Posterior vena cava (tissue), 2 donors: Measurements from ENCODE around the gene RBM8A. TPM values are rescaled to one million over a fixed set of nuclear protein-coding genes. Genes with fewer than 3 reads are reported as not detected.

Experiments used
- DNase-seq: peaks from one replicate; pipeline ENCODE4 v3.0.0-alpha.2; 2020; ENCODE audit warnings: low spot score
- intact Hi-C, 2 donors: fragments of 100-400 bp; cut with DNase I; formaldehyde crosslinking; loops; one replicate each; pipeline versions ENCODE4 v1.14.1 to v1.14.2; 2022 to 2023
- long read RNA-seq, 2 donors: library from polyadenylated mRNA; unstranded; transcript quantifications; one replicate each; pipeline ENCODE4 v2.0.0, GENCODE V29; 2020 to 2021
- total RNA-seq, 2 donors: library from RNA; stranded (reverse); fragmentation: NEBNext Ultra II Directional; extraction: Animal tissue kit (Norgen Biotek cat#: 25700); gene quantifications; one replicate each; pipeline ENCODE4 v1.2.1, GENCODE V29; 2021
- donor health status: DM: yes; HTN: yes; CAD: no.
- donor health status: DM: yes; HTN: yes; CAD: no.

RBM8A gene
- 10 to 100 TPM; 81.0 to 83.3 TPM for total RNA-seq
- long read RNA-seq, donor 1, full-length matches to known transcripts: 10 of 19 reads
- long read RNA-seq, donor 1, partial matches to known transcripts: 7 of 19 reads
- long read RNA-seq, donor 1, other reads (novel, unspliced or antisense): 2 of 19 reads
- long read RNA-seq, donor 2, full-length matches to known transcripts: 33 of 47 reads
- long read RNA-seq, donor 2, partial matches to known transcripts: 7 of 47 reads
- long read RNA-seq, donor 2, other reads (novel, unspliced or antisense): 7 of 47 reads

GRCh38 chr1:145927063-145927886 is at the start of gene RBM8A:
RBM8A (minus strand) TSS chr1:145927484; CDS start chr1:145927426, 58 bp downstream.
- intact Hi-C loops: no loop called here
- peak; percentile 97 for DNase-seq

GRCh38 chr1:145977016-145977415 is 49.7 kb upstream of the RBM8A start:
- intact Hi-C loops: no loop called here

GRCh38 chr1:145975216-145975615 is 47.9 kb upstream of the RBM8A start:
- intact Hi-C loops: loop anchor here in 1 of 2 donors (2.0 kb wide), 1 partner anchor 32 kb away; no protein-coding TSS in a partner anchor
- no peak for DNase-seq

More at GRCh38 chr1:145977016-145977415, 49.7 kb upstream of the RBM8A start:
- DNase-seq: no peak

- intact Hi-C loops: loop anchor here in 1 of 2 donors (2.0 kb wide), 1 partner anchor 32 kb away; no protein-coding TSS in a partner anchor
- no peak for DNase-seq
These were observed 47.4 kb upstream of the RBM8A start for GRCh38 chr1:145974721-145975120.

GRCh38 chr1:145972580-145972979 is 45.3 kb upstream of the RBM8A start:
- no peak for DNase-seq
- intact Hi-C loops: no loop called here

GRCh38 chr1:145967288-145967687 is 40.0 kb upstream of the RBM8A start:
- DNase-seq: no peak
- intact Hi-C loops: no loop called here

GRCh38 chr1:145965119-145965744 is 37.9 kb upstream of the RBM8A start:
- DNase-seq: no peak
- intact Hi-C loops: no loop called here

- intact Hi-C loops: loop anchor here in 1 of 2 donors (5.0 kb wide), 1 partner anchor 47 kb away; the partner anchor contains the start of gene PEX11B
- DNase-seq: peak; percentile 97
These were observed 37.2 kb upstream of the RBM8A start, which contains the start of the genes ANKRD34A and POLR3GL for GRCh38 chr1:145964328-145965118. ANKRD34A (minus strand) TSS chr1:145964575; CDS start chr1:145961759, 2,816 bp downstream. POLR3GL (plus strand) TSS chr1:145964690; CDS start chr1:145974866, 10,176 bp downstream.

GRCh38 chr1:145963265-145964019 is 36.2 kb upstream of the RBM8A start:
- DNase-seq: no peak
- intact Hi-C loops: loop anchor here in 1 of 2 donors (5.0 kb wide), 1 partner anchor 46 kb away; the partner anchor contains the start of gene PEX11B

GRCh38 chr1:145962157-145963102 is 35.1 kb upstream of the RBM8A start:
- intact Hi-C loops: loop anchor here in 1 of 2 donors (5.0 kb wide), 1 partner anchor 45 kb away; the partner anchor contains the start of gene PEX11B
- peak; percentile 85 for DNase-seq

GRCh38 chr1:145961425-145962156 is 34.3 kb upstream of the RBM8A start:
- intact Hi-C loops: loop anchor here in 1 of 2 donors (5.0 kb wide), 1 partner anchor 44 kb away; the partner anchor contains the start of gene PEX11B
- DNase-seq: peak; percentile 83

GRCh38 chr1:145961109-145961424 is 33.8 kb upstream of the RBM8A start:
- intact Hi-C loops: loop anchor here in 1 of 2 donors (5.0 kb wide), 1 partner anchor 44 kb away; the partner anchor contains the start of gene PEX11B
- no peak for DNase-seq

- intact Hi-C loops: loop anchor here in 1 of 2 donors (5.0 kb wide), 1 partner anchor 43 kb away; the partner anchor contains the start of gene PEX11B
- DNase-seq: peak; percentile 92
These were observed 33.3 kb upstream of the RBM8A start for GRCh38 chr1:145960468-145961108.

- no peak for DNase-seq
These were observed 32.7 kb upstream of the RBM8A start for GRCh38 chr1:145959957-145960467.

GRCh38 chr1:145959333-145959732 is 32.0 kb upstream of the RBM8A start:
- intact Hi-C loops: no loop called here
- DNase-seq: no peak

More at GRCh38 chr1:145959957-145960467, 32.7 kb upstream of the RBM8A start:
- intact Hi-C loops: loop anchor here in 1 of 2 donors (5.0 kb wide), 1 partner anchor 43 kb away; the partner anchor contains the start of gene PEX11B
